Measurements from ENCODE around the gene NCAPG.

DNA sequence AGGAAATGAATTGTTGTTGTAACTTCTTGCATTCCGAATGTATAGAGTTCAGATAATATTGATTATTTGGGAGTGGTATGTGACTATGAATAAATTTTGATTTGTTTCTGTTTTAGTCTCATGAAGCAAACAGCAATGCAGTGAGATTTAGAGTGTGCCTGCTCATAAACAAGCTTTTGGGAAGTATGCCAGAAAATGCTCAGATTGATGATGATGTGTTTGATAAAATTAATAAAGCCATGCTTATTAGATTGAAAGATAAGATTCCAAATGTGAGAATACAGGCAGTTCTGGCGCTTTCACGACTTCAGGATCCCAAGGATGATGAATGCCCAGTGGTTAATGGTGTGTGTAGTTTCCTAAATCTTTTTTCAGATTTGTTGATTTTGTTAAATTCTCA, 2.0 kb downstream of the NCAPG start:
- TF ChIP-seq, protein P1, sequence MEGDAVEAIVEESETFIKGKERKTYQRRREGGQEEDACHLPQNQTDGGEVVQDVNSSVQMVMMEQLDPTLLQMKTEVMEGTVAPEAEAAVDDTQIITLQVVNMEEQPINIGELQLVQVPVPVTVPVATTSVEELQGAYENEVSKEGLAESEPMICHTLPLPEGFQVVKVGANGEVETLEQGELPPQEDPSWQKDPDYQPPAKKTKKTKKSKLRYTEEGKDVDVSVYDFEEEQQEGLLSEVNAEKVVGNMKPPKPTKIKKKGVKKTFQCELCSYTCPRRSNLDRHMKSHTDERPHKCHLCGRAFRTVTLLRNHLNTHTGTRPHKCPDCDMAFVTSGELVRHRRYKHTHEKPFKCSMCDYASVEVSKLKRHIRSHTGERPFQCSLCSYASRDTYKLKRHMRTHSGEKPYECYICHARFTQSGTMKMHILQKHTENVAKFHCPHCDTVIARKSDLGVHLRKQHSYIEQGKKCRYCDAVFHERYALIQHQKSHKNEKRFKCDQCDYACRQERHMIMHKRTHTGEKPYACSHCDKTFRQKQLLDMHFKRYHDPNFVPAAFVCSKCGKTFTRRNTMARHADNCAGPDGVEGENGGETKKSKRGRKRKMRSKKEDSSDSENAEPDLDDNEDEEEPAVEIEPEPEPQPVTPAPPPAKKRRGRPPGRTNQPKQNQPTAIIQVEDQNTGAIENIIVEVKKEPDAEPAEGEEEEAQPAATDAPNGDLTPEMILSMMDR (IDR thresholded peaks at IDR 0.05): no peak
- TF ChIP-seq POLR2AphosphoS5 (IDR thresholded peaks at IDR 0.05): no peak

Data from upper lobe of left lung (tissue), 4 donors.